K562 (cell line): ENCODE results near the gene PHF24. TPM values are rescaled to one million over a fixed set of nuclear protein-coding genes. Genes with fewer than 3 reads are reported as not detected.

ENCODE experiments used
- ATAC-seq: fragments of 200-7000 bp; cut with Tn5 transposase; 3 replicates; pipeline ENCODE4 v1.9.1; 2020; ENCODE audit warnings: moderate library complexity
- BruUV-seq: library from RNA; stranded (reverse); fragments of 400-500 nt; replicated peaks from 2 replicates; lab custom pipeline; 2021; lab: Mats Ljungman, UMichigan
- CTCF ChIA-PET: fragments of 300-600 bp; formaldehyde crosslinking; extraction: SDS; loops from one replicate; lab custom pipeline; 2021; ENCODE audit warnings: low intra/inter-chr PET ratio; lab: Yijun Ruan, JAX
- POLR2A ChIA-PET: fragments of 300-600, 350-650 bp; sonication (Branson Sonifier 250); formaldehyde crosslinking; extraction: SDS; loops from one replicate; lab custom pipeline; 2021; ENCODE audit warnings: antibody characterized with exemption, inconsistent platforms; lab: Yijun Ruan, JAX
- DNase-seq, 4 experiments: peaks; one replicate each; pipeline versions ENCODE4 v3.0.0 to v3.0.0-alpha.2; 2011 to 2018; ENCODE audit warnings: low spot score in 3 of 4, mixed read lengths in 3 of 4; ENCODE audit errors: extremely low read depth in 1 of 4
- FAIRE-seq: peaks from 2 replicates; lab custom pipeline; 2011; peaks lifted over from hg19 to GRCh38; lab: Jason Lieb, UNC
- H2AFZ ChIP-seq: 2 replicates; pipeline ENCODE4 v1.6.0; 2011; ENCODE audit warnings: low read depth, low read length, control low read depth, inconsistent platforms
- H3K27ac ChIP-seq: fragments of 200-600 bp; 3 replicates; pipeline ENCODE4 v1.8.0; 2011; ENCODE audit warnings: low read depth, mild to moderate bottlenecking, control low read depth, inconsistent platforms, low read length, moderate library complexity, mixed read lengths; ENCODE audit errors: extremely low read depth
- H3K27me3 ChIP-seq, 2 experiments: fragments of 300-600 bp in 1 of 2; 2 replicates in 1 of 2; 3 replicates in 1 of 2; pipeline versions ENCODE4 v1.6.0 to v1.8.0; 2011; ENCODE audit warnings: inconsistent platforms in 2 of 2, low read length in 2 of 2, mild to moderate bottlenecking in 1 of 2, mixed read lengths in 1 of 2, moderate library complexity in 1 of 2; ENCODE audit not compliant: control insufficient read depth in 2 of 2, insufficient read depth in 2 of 2
- H3K36me3 ChIP-seq: fragments of 300-600 bp; 3 replicates; pipeline ENCODE4 v1.8.0; 2011; ENCODE audit warnings: mild to moderate bottlenecking, low read length, inconsistent platforms; ENCODE audit not compliant: control insufficient read depth, insufficient read depth
- H3K4me1 ChIP-seq, 2 experiments: fragments of 200-600 bp in 1 of 2; replicated peaks in 1 of 2; 2 replicates in 1 of 2; 3 replicates in 1 of 2; pipeline versions ENCODE4 v1.5.1 to v1.8.0; 2011; ENCODE audit warnings: inconsistent platforms in 2 of 2, low read length in 2 of 2, mild to moderate bottlenecking in 1 of 2, mixed read lengths in 1 of 2, moderate library complexity in 1 of 2; ENCODE audit not compliant: control insufficient read depth in 2 of 2, insufficient read depth in 2 of 2
- H3K4me2 ChIP-seq: 2 replicates; pipeline ENCODE4 v1.6.1; 2011; ENCODE audit warnings: low read length, control low read depth, inconsistent platforms, mixed read lengths; ENCODE audit not compliant: insufficient read depth
- H3K4me3 ChIP-seq: fragments of 200-600 bp; sonication (generic), shearing (Covaris generic); 2 replicates; pipeline ENCODE4 v1.5.1; 2016; ENCODE audit warnings: control low read depth, inconsistent platforms
- H3K79me2 ChIP-seq: fragments of 200-600 bp; 3 replicates; pipeline ENCODE4 v1.8.0; 2011; ENCODE audit warnings: low read length, inconsistent platforms; ENCODE audit not compliant: control insufficient read depth, insufficient read depth
- H3K9ac ChIP-seq, 2 experiments: 2 replicates each; pipeline versions ENCODE4 v1.6.0 to v1.6.1; 2011; ENCODE audit warnings: low read depth in 2 of 2, low read length in 2 of 2, control low read depth in 1 of 2, inconsistent platforms in 1 of 2, mild to moderate bottlenecking in 1 of 2, mixed read lengths in 1 of 2; ENCODE audit not compliant: insufficient read depth in 1 of 2
- H3K9me1 ChIP-seq: one replicate; pipeline ENCODE4 v1.6.0; 2011; ENCODE audit warnings: inconsistent platforms, mild to moderate bottlenecking, low read length, moderate library complexity; ENCODE audit not compliant: control insufficient read depth, insufficient read depth
- H3K9me3 ChIP-seq: replicated peaks from 2 replicates; pipeline ENCODE4 v1.5.1; 2011; ENCODE audit warnings: low read depth, low read length, inconsistent platforms; ENCODE audit not compliant: control insufficient read depth, insufficient read depth
- H4K20me1 ChIP-seq: replicated peaks from 2 replicates; pipeline ENCODE4 v1.6.1; 2011; ENCODE audit warnings: low read length, inconsistent platforms, mixed read lengths; ENCODE audit not compliant: control insufficient read depth, insufficient read depth
- ARID1B ChIP-seq: fragments of 450-650 bp; IDR thresholded peaks from 2 replicates; pipeline ENCODE4 v1.6.1; 2016; ENCODE audit warnings: antibody characterized with exemption, mild to moderate bottlenecking, inconsistent platforms
- ARID3A ChIP-seq: IDR thresholded peaks from 2 replicates; pipeline ENCODE4 v1.6.1; 2012; ENCODE audit warnings: low read depth, low read length, improper control_type of control experiment, borderline replicate concordance
- ATF1 ChIP-seq, 2 experiments: fragments of 450-650 bp in 1 of 2; IDR thresholded peaks; 2 replicates each; pipeline ENCODE4 v1.6.1; 2016; ENCODE audit warnings: missing compliant biosample characterization in 1 of 2, missing genetic modification characterization in 1 of 2
- ETV6 ChIP-seq, 3 experiments: fragments of 150-350 bp in 1 of 3; sonication (generic) in 1 of 3; formaldehyde crosslinking in 1 of 3; IDR thresholded peaks; 2 replicates each; pipeline versions ENCODE4 v1.6.1 to v1.8.0; 2014 to 2022; ENCODE audit warnings: borderline replicate concordance in 2 of 3, low read depth in 2 of 3, antibody characterized with exemption in 1 of 3, low read length in 1 of 3, mild to moderate bottlenecking in 1 of 3, missing genetic modification reagents in 1 of 3
- GTF3C2 ChIP-seq: IDR thresholded peaks from 3 replicates; pipeline ENCODE4 v1.6.1; 2011; ENCODE audit warnings: borderline replicate concordance, mild to moderate bottlenecking, moderate library complexity; ENCODE audit not compliant: insufficient read length; ENCODE audit errors: extremely low read depth
- NCOA2 ChIP-seq, 2 experiments: fragments of 450-650 bp; IDR thresholded peaks; 2 replicates each; pipeline ENCODE4 v1.6.1; 2018; ENCODE audit warnings: mild to moderate bottlenecking in 2 of 2, moderate library complexity in 1 of 2; ENCODE audit not compliant: partially characterized antibody in 2 of 2
- PML ChIP-seq: IDR thresholded peaks from 2 replicates; pipeline ENCODE4 v1.6.1; 2012; ENCODE audit warnings: low read length, inconsistent platforms
- THAP12 ChIP-seq: fragments of 250-450 bp; sonication (Bioruptor Pico); IDR thresholded peaks from 2 replicates; pipeline ENCODE4 v1.9.0; 2021; ENCODE audit warnings: mild to moderate bottlenecking, inconsistent platforms
- ZNF263 ChIP-seq: sonication (generic); formaldehyde crosslinking; IDR thresholded peaks from 2 replicates; pipeline ENCODE4 v1.8.0; 2022; ENCODE audit warnings: mild to moderate bottlenecking, missing genetic modification reagents, borderline replicate concordance
- ZNF764 ChIP-seq: fragments of 250-450 bp; sonication (Bioruptor Pico); IDR thresholded peaks from 2 replicates; pipeline ENCODE4 v1.4.0; 2020; ENCODE audit warnings: low read depth, mild to moderate bottlenecking, moderate library complexity
- WGBS: fragments of 100-300 bp; shearing (Covaris generic); methylation state at CpG from one replicate; pipeline ENCODE4 v1.1.6; 2016; ENCODE audit warnings: low coverage, mixed read lengths; ENCODE audit not compliant: insufficient coverage; ENCODE audit errors: missing lambda C conversion rate; 5-methylcytosine and 5-hydroxymethylcytosine counted together
- in situ Hi-C: fragments of 300-500 bp; cut with MboI; formaldehyde crosslinking; loops from 4 replicates; pipeline ENCODE4 v1.15.0; 2018; ENCODE audit warnings: inconsistent platforms, mixed read lengths
- intact Hi-C: fragments of 100-400 bp; cut with micrococcal nuclease; formaldehyde crosslinking; loops from 2 replicates; pipeline ENCODE4 v1.14.2; 2022
- polyA plus RNA-seq, 8 experiments: library from polyadenylated mRNA; depleted of rRNA in 4 of 8; stranded (reverse) in 5 of 8; unstranded in 3 of 8; fragments of >200 nt; fragmentation: Nextera tagmentation in 2 of 8; fragmentation: Illumina TruSeq in 1 of 8; extraction: Ambion mirVana in 2 of 8; extraction: Trizol in 1 of 8; gene quantifications; 2 replicates each; pipeline versions ENCODE4 v1.2.1 to v1.2.3, GENCODE V29; 2011 to 2014; ENCODE audit warnings: inconsistent platforms in 1 of 8, missing spikeins in 1 of 8
- total RNA-seq, 7 experiments: library from RNA; depleted of rRNA in 6 of 7; stranded (reverse); fragments of >200 nt in 6 of 7; fragmentation: Illumina TruSeq in 2 of 7; extraction: Trizol in 2 of 7; gene quantifications; 2 replicates each; pipeline versions ENCODE4 v1.2.1 to v1.2.3, GENCODE V29; 2011 to 2021; ENCODE audit warnings: low replicate concordance in 1 of 7
- TF ChIP-seq, protein P1 (sequence below): fragments of 250-450 bp; sonication (Bioruptor Pico); IDR thresholded peaks from 2 replicates; pipeline ENCODE4 v1.9.0; 2021; ENCODE audit warnings: mild to moderate bottlenecking
- TF ChIP-seq, protein P2 (sequence below): fragments of 450-650 bp; formaldehyde crosslinking; IDR thresholded peaks from 2 replicates; pipeline ENCODE4 v1.4.0; 2020; ENCODE audit warnings: mild to moderate bottlenecking, moderate library complexity

PHF24 gene
- total and polyA plus RNA-seq, 9 of the 15 experiments (the other 6 are each of a cell fraction or from before 2014, with no cell fraction given): 0.01 TPM; not detected in 7

DNA sequence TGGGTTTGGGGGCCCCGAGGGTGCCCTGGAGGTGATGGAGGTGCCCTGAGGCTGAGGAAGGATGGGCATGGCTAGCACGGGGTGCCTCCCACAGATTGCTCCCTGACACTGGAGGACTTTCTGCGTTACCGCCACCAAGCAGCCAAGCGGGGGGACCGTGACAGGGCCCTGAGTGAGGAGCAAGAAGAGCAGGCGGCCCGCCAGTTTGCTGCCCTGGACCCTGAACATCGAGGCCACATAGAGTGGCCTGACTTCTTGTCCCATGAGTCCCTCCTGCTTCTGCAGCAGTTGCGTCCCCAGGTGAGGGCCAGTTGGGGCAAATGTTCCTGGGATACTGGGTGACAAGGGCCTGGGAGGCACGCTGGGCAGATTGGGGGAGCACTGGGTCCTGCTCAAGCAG lies 18.4 kb downstream of the PHF24 start:
- Histone ChIP-seq H3K36me3 (no peaks in the 10 kb centered on the region), H3K4me2 (no peak overlapping the region), H3K79me2 (no peaks in the 10 kb centered on the region), H3K4me1 (peaks cover 0 to under 1% of the 10 kb centered on the region in 2 experiments; a peak in 1 of 5 replicates), H3K9ac (no peak overlapping the region), H3K27ac (no peak overlapping the region), H2AFZ (no peak overlapping the region), H4K20me1 (no peaks in the 10 kb centered on the region), H3K27me3 (peaks cover 9 to 62% of the 10 kb centered on the region in 2 experiments), H3K9me1 (no peaks in the 10 kb centered on the region), H3K4me3 (no peak overlapping the region), H3K9me3 (no peaks in the 10 kb centered on the region)
- FAIRE-seq: no peak
- no peak for DNase-seq
- ChIA-PET POLR2A (interaction anchor here (0.7 kb wide), 1 partner anchor 238 kb away, joined by 3 read pairs; no protein-coding TSS in a partner anchor), CTCF (no interaction called here)
- intact Hi-C loops: no loop called here
- ATAC-seq: no peak
- in situ Hi-C loops: no loop called here
- no TSS peak for BruUV-seq
- WGBS: 0% methylated on average over 7 of the region's 11 CpGs
- no peak for TF ChIP-seq GTF3C2
- TF ChIP-seq ZNF764 (CRISPR knock-in tag): no peak
- TF ChIP-seq ARID1B: no peak
- TF ChIP-seq ZNF263 (CRISPR knock-in tag): no peak
- TF ChIP-seq ETV6 (IDR thresholded peaks at IDR 0.05; ENCODE audit: borderline replicate concordance in 1 of 2, low read depth in 2 of 2, low read length in 1 of 2): no peak
- no peak for TF ChIP-seq ETV6 (CRISPR knock-in tag; IDR thresholded peaks at IDR 0.05; ENCODE audit: borderline replicate concordance)
- TF ChIP-seq, protein P1, sequence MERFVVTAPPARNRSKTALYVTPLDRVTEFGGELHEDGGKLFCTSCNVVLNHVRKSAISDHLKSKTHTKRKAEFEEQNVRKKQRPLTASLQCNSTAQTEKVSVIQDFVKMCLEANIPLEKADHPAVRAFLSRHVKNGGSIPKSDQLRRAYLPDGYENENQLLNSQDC (CRISPR knock-in tag): no peak
- no peak for TF ChIP-seq ATF1 (CRISPR knock-in tag; IDR thresholded peaks at IDR 0.05)
- TF ChIP-seq ATF1 (tag; IDR thresholded peaks at IDR 0.05): no peak
- TF ChIP-seq THAP12 (CRISPR knock-in tag): no peak
- no peak for TF ChIP-seq NCOA2 (IDR thresholded peaks at IDR 0.05; ENCODE audit: partially characterized antibody in 2 of 2)
- TF ChIP-seq, protein P2, sequence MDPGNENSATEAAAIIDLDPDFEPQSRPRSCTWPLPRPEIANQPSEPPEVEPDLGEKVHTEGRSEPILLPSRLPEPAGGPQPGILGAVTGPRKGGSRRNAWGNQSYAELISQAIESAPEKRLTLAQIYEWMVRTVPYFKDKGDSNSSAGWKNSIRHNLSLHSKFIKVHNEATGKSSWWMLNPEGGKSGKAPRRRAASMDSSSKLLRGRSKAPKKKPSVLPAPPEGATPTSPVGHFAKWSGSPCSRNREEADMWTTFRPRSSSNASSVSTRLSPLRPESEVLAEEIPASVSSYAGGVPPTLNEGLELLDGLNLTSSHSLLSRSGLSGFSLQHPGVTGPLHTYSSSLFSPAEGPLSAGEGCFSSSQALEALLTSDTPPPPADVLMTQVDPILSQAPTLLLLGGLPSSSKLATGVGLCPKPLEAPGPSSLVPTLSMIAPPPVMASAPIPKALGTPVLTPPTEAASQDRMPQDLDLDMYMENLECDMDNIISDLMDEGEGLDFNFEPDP: no peak
- TF ChIP-seq PML: no peak
- no peak for TF ChIP-seq ARID3A
